RWPE2 (cell line): ENCODE measurements around the gene MRPS15.

Experiments
- ATAC-seq: fragments of 200-7000 bp; cut with Tn5 transposase; 3 replicates; pipeline ENCODE4 v1.9.1; 2021; ENCODE audit warnings: low read depth
- DNase-seq: peaks from one replicate; pipeline ENCODE4 v3.0.0-alpha.2; 2020; ENCODE audit warnings: low spot score
- H3K27ac ChIP-seq: fragments of 450-650 bp; 2 replicates; pipeline ENCODE4 v1.5.1; 2017; ENCODE audit warnings: mild to moderate bottlenecking; ENCODE audit not compliant: poor library complexity, severe bottlenecking
- H3K27me3 ChIP-seq: fragments of 250-450 bp; sonication (Bioruptor Pico); 2 replicates; pipeline ENCODE4 v1.5.1; 2021; ENCODE audit warnings: mild to moderate bottlenecking, moderate library complexity; ENCODE audit not compliant: insufficient read depth, poor library complexity, severe bottlenecking
- H3K36me3 ChIP-seq: fragments of 250-450 bp; sonication (Bioruptor Pico); 2 replicates; pipeline ENCODE4 v1.5.1; 2020; ENCODE audit warnings: low read depth, mild to moderate bottlenecking, moderate library complexity
- H3K4me1 ChIP-seq: fragments of 250-450 bp; sonication (Bioruptor Pico); 2 replicates; pipeline ENCODE4 v1.5.1; 2021; ENCODE audit warnings: mild to moderate bottlenecking, moderate library complexity; ENCODE audit not compliant: insufficient read depth, poor library complexity, severe bottlenecking
- H3K4me3 ChIP-seq: fragments of 250-450 bp; sonication (Bioruptor Pico); 2 replicates; pipeline ENCODE4 v1.5.1; 2021; ENCODE audit warnings: mild to moderate bottlenecking, moderate library complexity; ENCODE audit not compliant: severe bottlenecking
- H3K9me3 ChIP-seq: fragments of 250-450 bp; sonication (Bioruptor Pico); 2 replicates; pipeline ENCODE4 v1.5.1; 2021; ENCODE audit warnings: mild to moderate bottlenecking, moderate library complexity; ENCODE audit not compliant: severe bottlenecking
- CTCF ChIP-seq: fragments of 450-650 bp; IDR thresholded peaks from one replicate; pipeline ENCODE4 v1.5.1; 2017; ENCODE audit warnings: mild to moderate bottlenecking, moderate library complexity; ENCODE audit not compliant: poor library complexity, severe bottlenecking

Gene MRPS15

GRCh38 chr1:36411674-36412648 is 52.2 kb downstream of the MRPS15 start:
- no peaks in the 10 kb centered on the region for H3K27me3 ChIP-seq
- H3K9me3 ChIP-seq: no peaks in the 10 kb centered on the region
- ATAC-seq (peak; percentile 48; the same call in 2 of the 3 replicates), DNase-seq (no peak)
- no peak for TF ChIP-seq CTCF
- H3K4me1 ChIP-seq: no peaks in the 10 kb centered on the region
- no peaks in the 10 kb centered on the region for H3K36me3 ChIP-seq
- H3K27ac ChIP-seq: no peak overlapping the region
- H3K4me3 ChIP-seq: no peak overlapping the region

- Histone ChIP-seq H3K4me3 (no peak overlapping the region), H3K4me1 (no peaks in the 10 kb centered on the region), H3K9me3 (no peaks in the 10 kb centered on the region), H3K27me3 (no peaks in the 10 kb centered on the region), H3K36me3 (no peaks in the 10 kb centered on the region), H3K27ac (no peak overlapping the region)
- DNase-seq: no peak
- no peak for TF ChIP-seq CTCF
- peak; percentile 57; the same call in 1 of the 3 replicates for ATAC-seq
Measured at GRCh38 chr1:36408479-36408878, 55.7 kb downstream of the MRPS15 start.

- H3K4me3 ChIP-seq: no peak overlapping the region
- no peak overlapping the region for H3K27ac ChIP-seq
- DNase-seq (no peak), ATAC-seq (no peak)
- no peaks in the 10 kb centered on the region for H3K36me3 ChIP-seq
- H3K27me3 ChIP-seq: no peaks in the 10 kb centered on the region
- no peaks in the 10 kb centered on the region for H3K9me3 ChIP-seq
- H3K4me1 ChIP-seq: no peaks in the 10 kb centered on the region
- TF ChIP-seq CTCF: no peak
Measured at GRCh38 chr1:36406440-36406839, 57.7 kb downstream of the MRPS15 start.
